SW 1271 (cell line): ENCODE data around the gene ABCF1.

Experiments used
- DNase-seq, 2 experiments: peaks; one replicate each; lab custom pipeline; 2025; lab: John Stamatoyannopoulos, UW

Gene ABCF1

DNA sequence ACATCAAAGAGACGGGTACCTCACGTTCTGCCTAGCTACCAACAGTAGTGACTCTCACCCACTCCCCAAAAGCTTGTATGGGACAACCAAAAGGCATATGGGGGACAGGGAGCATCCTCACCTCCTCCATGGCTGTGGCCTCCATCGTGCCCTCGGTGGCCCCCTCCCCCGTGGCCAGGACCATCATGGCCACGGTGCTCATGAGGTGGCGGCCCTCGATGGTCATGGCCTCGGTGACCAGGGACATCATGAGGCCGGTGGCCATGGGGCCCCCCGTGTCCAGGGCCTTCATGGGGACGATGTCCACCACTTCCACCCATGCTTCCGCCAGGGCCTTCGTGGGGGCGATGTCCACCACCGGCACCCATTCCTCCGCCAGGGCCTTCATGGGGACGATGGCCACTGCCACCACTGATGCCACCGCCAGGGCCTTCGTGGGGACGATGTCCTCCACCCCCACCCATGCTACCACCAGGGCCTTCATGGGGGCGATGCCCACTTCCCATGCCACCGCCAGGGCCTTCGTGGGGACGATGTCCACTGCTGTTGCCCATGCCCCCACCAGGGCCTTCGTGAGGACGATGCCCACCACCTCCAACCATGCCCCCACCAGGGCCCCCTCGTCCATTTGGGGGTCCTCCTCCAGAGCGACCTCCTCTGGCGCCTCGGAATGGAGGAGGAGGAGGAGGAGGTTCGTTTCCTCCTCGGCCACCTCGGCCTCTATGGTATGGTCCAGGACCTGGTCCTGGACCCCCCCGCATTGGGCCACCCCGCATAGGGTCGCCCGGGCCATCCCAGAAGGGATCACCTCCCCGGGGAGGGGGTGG, 30.8 kb downstream of the ABCF1 start:
- no peak for DNase-seq

DNA sequence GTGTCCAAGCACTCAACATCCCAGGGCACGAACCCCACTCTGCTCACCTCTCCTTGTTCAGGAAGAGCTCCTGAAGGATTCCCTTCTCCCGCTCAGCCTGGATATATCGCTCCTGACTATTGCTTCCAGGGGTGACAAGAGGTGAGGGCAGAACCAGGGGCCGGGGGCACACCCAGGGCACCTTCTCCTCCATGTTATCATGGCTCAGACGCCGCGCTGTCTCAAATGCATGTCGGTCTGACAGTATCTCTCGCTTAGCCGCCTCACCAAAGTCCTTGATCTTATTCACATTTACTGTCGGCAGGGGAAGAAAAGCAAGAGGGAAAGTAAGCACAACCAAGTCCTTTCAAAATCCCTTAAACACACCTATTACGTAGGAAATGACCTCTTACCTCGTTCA, 32.7 kb downstream of the ABCF1 start:
- no peak for DNase-seq

GRCh38 chr6:30610065-30610464, 38.8 kb downstream of the ABCF1 start:
- no peak for DNase-seq

DNA sequence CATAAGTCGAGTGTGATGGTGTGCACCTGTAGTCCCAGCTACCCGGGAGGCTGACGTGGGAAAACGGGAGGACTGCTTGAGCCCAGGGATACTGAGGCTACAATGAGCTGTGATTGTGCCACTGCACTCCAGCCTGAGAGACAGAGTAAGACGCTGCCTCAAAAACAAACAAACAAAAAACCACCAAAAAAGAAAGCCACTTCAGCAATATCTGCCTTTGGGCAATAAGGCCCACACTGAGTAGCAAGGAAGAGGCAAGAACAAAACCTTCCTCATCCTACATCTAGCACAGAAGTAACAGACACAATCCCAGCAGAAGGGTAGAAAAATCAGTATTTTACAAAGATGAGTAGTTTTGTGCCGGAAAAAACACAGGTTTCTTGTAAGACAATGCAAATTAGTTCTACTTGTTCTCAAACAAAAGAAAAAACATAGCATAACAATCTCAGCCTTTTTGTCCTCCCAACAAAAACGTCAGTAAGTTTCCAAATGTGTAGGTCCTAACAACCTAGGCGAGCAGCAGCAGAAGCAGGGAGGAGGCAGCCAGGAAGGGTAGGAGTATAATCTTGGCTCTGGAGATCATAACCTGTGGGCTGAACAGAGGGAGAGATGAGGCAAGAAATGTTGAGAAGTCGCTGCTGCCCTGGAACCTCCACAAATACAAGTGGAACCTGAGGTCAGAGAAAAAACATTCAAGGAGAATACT, 40.1 kb downstream of the ABCF1 start:
- no peak for DNase-seq

DNA sequence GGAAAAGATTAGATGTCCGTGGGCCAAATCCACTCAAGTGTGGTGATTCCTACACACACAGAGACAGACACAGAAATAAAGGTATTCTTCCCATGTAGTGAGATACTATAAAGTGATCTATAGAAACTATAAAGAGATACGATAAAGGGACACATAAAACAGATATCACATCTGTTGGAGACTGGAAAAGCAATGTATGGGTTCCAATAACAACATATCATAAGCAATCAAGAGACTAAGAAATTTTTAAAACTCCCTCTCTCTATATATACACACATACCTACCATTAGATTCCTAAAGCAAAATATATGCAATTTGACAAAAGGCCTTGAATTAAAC, 40.6 kb downstream of the ABCF1 start:
- DNase-seq: no peak

GRCh38 chr6:30612213-30612612, 41.0 kb downstream of the ABCF1 start:
- DNase-seq: peak in 1 of 2 experiments; percentile 59

- no peak for DNase-seq
Observed at GRCh38 chr6:30612687-30613248, 41.5 kb downstream of the ABCF1 start.

GRCh38 chr6:30613251-30614043, 42.2 kb downstream of the ABCF1 start:
- DNase-seq: peak in 1 of 2 experiments; percentile 41

DNA sequence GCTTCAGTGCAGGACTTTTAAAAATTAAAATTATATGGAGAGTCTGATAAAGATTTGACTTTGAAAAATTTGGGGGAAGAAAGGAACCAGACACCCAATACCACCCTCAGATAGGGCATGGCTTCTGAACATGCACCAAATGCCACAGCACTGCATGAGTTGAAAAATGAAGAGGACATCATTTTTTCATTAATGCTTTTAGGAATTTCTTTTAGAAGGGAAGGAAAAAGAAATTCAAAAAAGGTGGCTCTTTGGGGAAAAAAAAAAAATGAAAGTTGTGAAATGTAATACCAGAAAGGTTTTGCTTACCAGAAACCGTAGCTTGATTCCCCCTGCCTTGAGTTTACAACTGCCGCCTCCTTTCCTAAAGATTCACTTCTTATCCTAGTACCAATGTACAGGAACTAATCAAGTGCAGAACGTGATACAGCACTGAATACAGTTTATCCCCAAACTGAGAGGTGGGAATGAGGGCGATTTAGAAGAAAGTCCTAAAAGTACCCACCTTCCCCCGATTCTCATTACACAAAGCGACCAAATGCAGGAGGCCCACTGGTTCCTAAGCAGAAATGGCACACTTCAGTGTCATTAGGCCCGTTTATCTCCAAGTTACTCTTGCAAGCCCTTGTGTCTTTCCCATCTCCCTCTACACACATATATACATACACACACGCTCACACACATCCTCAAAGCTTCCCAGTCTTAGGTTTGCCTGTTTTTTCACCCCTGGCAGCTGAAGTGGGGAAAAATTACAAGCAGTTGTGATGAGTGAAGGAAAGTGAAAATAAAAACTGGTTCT, 43.0 kb downstream of the ABCF1 start:
- DNase-seq: peak in 1 of 2 experiments; percentile 65

GRCh38 chr6:30614843-30615218, 43.6 kb downstream of the ABCF1 start:
- DNase-seq: peak; percentile 93 to 96

DNA sequence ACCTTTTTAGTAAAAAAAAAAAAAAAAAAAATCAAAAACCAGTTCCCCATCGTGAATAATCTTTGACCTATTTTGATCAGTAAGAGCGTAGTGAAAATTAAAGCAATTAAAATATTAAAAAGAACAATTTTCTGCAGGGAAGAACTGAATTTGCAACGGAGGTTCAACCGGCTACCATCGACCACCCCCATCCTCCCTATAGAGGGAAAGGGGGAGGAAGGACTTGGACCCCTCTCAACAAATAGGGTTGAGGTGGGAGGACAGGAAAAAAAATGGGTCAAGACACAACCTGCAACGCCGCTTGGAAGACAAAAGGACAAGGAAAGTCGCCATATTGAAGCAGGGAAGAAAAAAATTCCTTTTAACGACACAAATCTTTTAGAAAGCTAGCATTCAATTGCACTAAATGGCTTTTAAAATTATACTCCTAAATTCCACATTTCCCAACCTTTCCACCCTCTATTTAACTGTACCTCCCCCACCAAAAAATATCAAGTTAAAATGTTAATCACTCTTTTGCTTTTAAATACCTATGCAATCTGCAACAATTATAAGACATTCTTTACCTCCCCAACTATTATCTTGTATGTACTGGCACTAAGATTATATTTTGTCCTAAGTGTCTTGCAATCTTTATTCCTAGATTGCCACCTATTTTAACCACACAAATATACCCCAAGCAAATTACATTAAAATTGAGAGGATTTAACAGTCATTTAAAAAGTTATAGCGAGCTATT, 44.1 kb downstream of the ABCF1 start:
- peak in 1 of 2 experiments; percentile 76 for DNase-seq

- DNase-seq: peak in 1 of 2 experiments; percentile 59
Observed at GRCh38 chr6:30615958-30616810, 44.9 kb downstream of the ABCF1 start.

DNA sequence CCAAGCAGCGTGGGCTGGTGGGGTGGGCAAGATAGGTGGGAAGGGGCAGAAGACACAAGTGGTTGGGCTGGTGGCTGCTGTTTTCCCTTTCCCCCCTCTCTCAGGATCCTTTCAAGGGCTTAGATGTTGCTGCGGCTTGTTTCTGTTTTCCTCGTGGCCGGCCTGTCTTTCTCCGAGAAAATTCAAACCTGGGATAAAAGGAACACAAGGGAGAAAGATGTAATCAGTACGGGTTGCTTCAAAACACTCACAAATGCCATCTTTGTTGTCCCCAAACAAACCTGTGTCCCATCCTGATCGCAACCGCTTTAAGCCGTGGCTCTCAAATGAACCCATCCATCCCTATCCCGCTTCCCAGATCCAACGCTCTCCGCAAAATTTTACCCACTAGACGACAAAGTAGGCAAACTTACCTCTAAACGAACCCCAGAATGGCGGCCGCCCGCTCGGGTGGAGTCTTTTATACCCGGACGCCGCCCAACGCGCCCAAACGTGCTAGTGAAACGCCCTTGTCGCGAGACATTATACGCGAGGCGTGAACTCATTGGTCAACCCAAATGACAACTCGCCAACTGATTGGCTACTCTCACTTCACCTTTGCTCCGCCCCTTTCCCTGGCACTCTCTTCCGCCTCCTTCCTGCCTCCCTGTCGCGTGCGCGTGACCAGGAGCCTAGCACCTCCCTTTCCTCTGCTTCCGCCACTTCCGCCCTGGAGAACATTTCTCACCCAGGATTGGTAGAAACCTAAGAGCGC, 45.7 kb downstream of the ABCF1 start, which contains the start of gene PPP1R10:
PPP1R10 (minus strand) TSS at position 433 of the 754 bp plus-strand sequence. CDS start 7,299 bp downstream, outside the sequence.
- DNase-seq: peak; percentile 99 to 100

DNA sequence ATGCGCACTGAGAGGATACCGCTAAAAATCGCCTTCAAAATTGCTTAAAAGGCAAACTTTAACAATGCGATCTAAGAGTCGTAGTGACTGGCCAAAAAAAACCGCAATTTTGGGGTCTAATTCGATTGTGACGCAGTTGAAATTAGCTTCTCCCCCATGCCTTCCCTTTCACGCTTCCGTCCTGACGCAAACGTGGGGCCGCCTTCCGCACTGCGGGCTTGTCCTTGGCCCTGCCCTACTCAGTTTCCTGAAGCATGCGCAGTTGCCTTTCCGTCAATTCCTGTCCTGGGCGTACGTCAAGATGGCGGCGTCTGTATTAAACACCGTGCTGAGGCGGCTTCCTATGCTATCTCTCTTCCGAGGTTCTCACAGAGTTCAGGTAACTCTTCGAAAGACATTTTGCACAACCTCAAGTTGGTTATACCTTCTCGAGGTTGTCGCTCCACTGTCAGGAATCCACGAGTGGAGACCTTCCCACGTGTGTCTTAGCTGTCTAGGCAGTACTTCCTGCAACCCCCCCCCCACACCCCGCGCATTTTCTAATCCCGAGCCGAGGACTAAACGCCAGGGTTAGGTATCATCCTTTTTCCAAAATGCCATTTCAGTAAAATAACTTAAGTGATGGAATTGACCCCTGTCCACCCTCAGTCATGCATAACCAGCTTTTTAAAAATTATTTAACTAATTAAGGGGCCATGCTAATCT, 46.5 kb downstream of the ABCF1 start, which contains the start of gene MRPS18B:
MRPS18B (plus strand) TSS at position 276 of the 705 bp plus-strand sequence; CDS start at position 302, 26 bp downstream.
- DNase-seq: peak; percentile 95 to 99

DNA sequence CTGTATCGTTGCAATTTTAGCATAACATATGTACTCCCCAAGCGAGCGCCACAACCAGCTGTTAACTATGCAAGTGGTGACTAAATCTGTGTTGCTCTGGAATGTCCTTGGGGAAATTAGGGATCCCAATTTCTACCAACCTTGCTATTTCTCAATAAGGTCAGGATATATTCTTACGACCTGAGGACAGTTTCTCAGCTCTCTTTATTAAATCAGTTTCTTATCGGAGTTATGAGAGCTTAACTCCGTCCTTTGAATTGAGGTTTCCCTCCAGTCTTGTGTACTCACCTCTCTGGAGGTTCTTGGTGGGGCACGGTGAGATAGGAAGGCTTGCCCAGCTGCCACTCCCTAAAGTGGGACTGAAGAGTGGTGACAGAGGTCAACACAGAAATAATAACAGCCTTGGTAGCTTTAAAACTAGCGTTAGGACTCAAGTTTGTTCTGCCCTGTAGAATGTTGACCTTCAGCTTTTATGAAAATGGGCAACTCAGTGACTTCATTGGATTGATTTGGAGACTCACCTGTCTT, 47.1 kb downstream of the ABCF1 start:
- no peak for DNase-seq

GRCh38 chr6:30619561-30619960, 48.3 kb downstream of the ABCF1 start:
- no peak for DNase-seq

DNA sequence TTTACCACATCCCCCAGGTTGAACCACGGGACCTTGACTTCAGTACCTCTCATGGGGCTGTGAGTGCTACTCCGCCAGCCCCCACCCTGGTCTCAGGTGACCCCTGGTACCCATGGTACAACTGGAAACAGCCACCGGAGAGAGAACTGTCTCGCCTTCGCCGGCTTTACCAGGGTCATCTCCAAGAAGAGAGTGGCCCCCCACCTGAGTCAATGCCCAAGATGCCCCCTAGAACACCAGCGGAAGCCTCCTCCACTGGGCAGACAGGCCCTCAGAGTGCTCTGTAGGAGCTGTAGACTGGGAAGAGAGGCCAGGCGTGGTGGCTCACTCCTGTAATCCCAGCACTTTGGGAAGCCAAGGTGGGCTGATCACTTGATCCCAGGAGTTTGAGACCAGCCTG, 54.3 kb downstream of the ABCF1 start:
- DNase-seq: no peak
